ENCODE measurements around the gene NWD2. TPM values are rescaled to one million over a fixed set of nuclear protein-coding genes. Genes with fewer than 3 reads are reported as not detected.

NWD2 gene
- total RNA-seq, 4 donors from 2014 or later = 0.27 to 2.2 (median 0.48) TPM

- no peak overlapping the region for H3K4me3 ChIP-seq (replicated peaks in 1 of 3)
- intact Hi-C loops (cut with DNase I) = no loop called here
- no peaks in the 10 kb centered on the region for H3K4me1 ChIP-seq
- no peak for DNase-seq
- no peak overlapping the region for H3K27ac ChIP-seq
- H3K36me3 ChIP-seq = no peaks in the 10 kb centered on the region
- no peaks in the 10 kb centered on the region for H3K9me3 ChIP-seq
- no peaks in the 10 kb centered on the region for H3K27me3 ChIP-seq
- no peak for TF ChIP-seq POLR2A (IDR thresholded peaks at IDR 0.05)
- no peak for TF ChIP-seq CTCF (IDR thresholded peaks at IDR 0.05)
Observed at GRCh38 chr4:37429906-37430305, 185.4 kb downstream of the NWD2 start.

GRCh38 chr4:37430718-37431416 is 186.3 kb downstream of the NWD2 start:
- H3K27me3 ChIP-seq = no peaks in the 10 kb centered on the region
- H3K9me3 ChIP-seq = no peaks in the 10 kb centered on the region
- DNase-seq = no peak
- 79% methylated on average over 3 of the region's 3 CpGs for WGBS, 2 donors
- intact Hi-C loops (cut with DNase I) = no loop called here
- H3K27ac ChIP-seq = no peak overlapping the region
- H3K36me3 ChIP-seq = no peaks in the 10 kb centered on the region
- no peaks in the 10 kb centered on the region for H3K4me1 ChIP-seq
- TF ChIP-seq CTCF (IDR thresholded peaks at IDR 0.05) (no peak), POLR2A (IDR thresholded peaks at IDR 0.05) (no peak)
- H3K4me3 ChIP-seq (replicated peaks in 1 of 3) = no peak overlapping the region

- intact Hi-C loops (cut with DNase I) = no loop called here
- H3K27ac ChIP-seq = no peak overlapping the region
Observed at GRCh38 chr4:37431417-37431743, 186.8 kb downstream of the NWD2 start.

GRCh38 chr4:37434469-37434868 is 189.9 kb downstream of the NWD2 start:
- no peak overlapping the region for H3K27ac ChIP-seq
- no peaks in the 10 kb centered on the region for H3K27me3 ChIP-seq
- H3K4me1 ChIP-seq = no peaks in the 10 kb centered on the region
- H3K36me3 ChIP-seq = no peaks in the 10 kb centered on the region
- H3K4me3 ChIP-seq (replicated peaks in 1 of 3) = no peak overlapping the region
- WGBS, 2 donors = 57 to 70% methylated on average over 3 of the region's 3 CpGs
- no peaks in the 10 kb centered on the region for H3K9me3 ChIP-seq
- no peak for DNase-seq
- TF ChIP-seq POLR2A (IDR thresholded peaks at IDR 0.05) (no peak), CTCF (IDR thresholded peaks at IDR 0.05) (no peak)
- intact Hi-C loops (cut with DNase I) = no loop called here

More at GRCh38 chr4:37431417-37431743, 186.8 kb downstream of the NWD2 start:
- Histone ChIP-seq H3K4me1 (no peaks in the 10 kb centered on the region), H3K36me3 (no peaks in the 10 kb centered on the region), H3K27me3 (no peaks in the 10 kb centered on the region), H3K9me3 (no peaks in the 10 kb centered on the region), H3K4me3 (replicated peaks in 1 of 3) (no peak overlapping the region)
- DNase-seq = no peak
- WGBS, 2 donors = 13% methylated on average over 1 of the region's 1 CpG
- TF ChIP-seq CTCF (IDR thresholded peaks at IDR 0.05) = no peak
- no peak for TF ChIP-seq POLR2A (IDR thresholded peaks at IDR 0.05)

GRCh38 chr4:37436546-37436945 is 192.0 kb downstream of the NWD2 start:
- 88 to 95% methylated on average over 1 of the region's 1 CpG for WGBS, 2 donors
- no peak for DNase-seq
- intact Hi-C loops (cut with DNase I) = no loop called here
- H3K36me3 ChIP-seq = no peaks in the 10 kb centered on the region
- no peaks in the 10 kb centered on the region for H3K4me1 ChIP-seq
- H3K27ac ChIP-seq = no peak overlapping the region
- H3K4me3 ChIP-seq (replicated peaks in 1 of 3) = no peak overlapping the region
- H3K27me3 ChIP-seq = no peaks in the 10 kb centered on the region
- TF ChIP-seq POLR2A (IDR thresholded peaks at IDR 0.05) (no peak), CTCF (IDR thresholded peaks at IDR 0.05) (no peak)
- H3K9me3 ChIP-seq = no peaks in the 10 kb centered on the region
